HCT116 (cell line): Measurements from ENCODE around the gene PSMC3IP. TPM values are rescaled to one million over a fixed set of nuclear protein-coding genes. Genes with fewer than 3 reads are reported as not detected.

Experiments used
- ATAC-seq: fragments of 200-7000 bp; cut with Tn5 transposase; 2 replicates; pipeline ENCODE4 v1.9.1; 2020; ENCODE audit warnings: mild to moderate bottlenecking, moderate library complexity
- BruUV-seq: library from RNA; stranded (reverse); fragments of 400-500 nt; replicated peaks from 2 replicates; lab custom pipeline; 2021; lab: Mats Ljungman, UMichigan
- CTCF ChIA-PET: fragments of 300-600 bp; sonication (Branson Sonifier 250); formaldehyde crosslinking; loops from one replicate; lab custom pipeline; 2021; ENCODE audit warnings: antibody characterized with exemption; lab: Charles Lee
- POLR2A ChIA-PET: fragments of 300-600, 350-600 bp; sonication (Branson Sonifier 250); formaldehyde crosslinking; loops from one replicate; lab custom pipeline; 2021; ENCODE audit warnings: antibody characterized with exemption; lab: Charles Lee
- RAD21 ChIA-PET, 2 experiments: fragments of 300-600 bp; sonication (Branson Sonifier 250); formaldehyde crosslinking; loops; one replicate each; lab custom pipeline; 2023; ENCODE audit warnings: low total read pairs in 2 of 2; ENCODE audit not compliant: uncharacterized antibody in 2 of 2, unreplicated experiment in 2 of 2, low non-redundant PET in 1 of 2; lab: Charles Lee
- DNase-seq: peaks from one replicate; pipeline ENCODE4 v3.0.0-alpha.2; 2010; ENCODE audit warnings: low read depth, low spot score
- H2AFZ ChIP-seq: fragments of 200-600 bp; shearing (Covaris generic), sonication (generic); 2 replicates; pipeline ENCODE4 v1.6.1; 2017; ENCODE audit warnings: low read depth, mixed run types, mixed read lengths, antibody characterized with exemption, low read length; ENCODE audit not compliant: poor library complexity, severe bottlenecking
- H3K27ac ChIP-seq: 2 replicates; pipeline ENCODE4 v1.5.1; 2012; ENCODE audit warnings: low read depth, low read length
- H3K27me3 ChIP-seq: fragments of 200-600 bp; sonication (generic); 2 replicates; pipeline ENCODE4 v1.6.1; 2016; ENCODE audit warnings: mixed run types, low read length, mixed read lengths; ENCODE audit not compliant: insufficient read depth
- H3K36me3 ChIP-seq, 2 experiments: fragments of 200-500 bp in 1 of 2; fragments of 200-600 bp in 1 of 2; sonication (Bioruptor generic) in 1 of 2; sonication (generic) in 1 of 2; 2 replicates each; pipeline versions ENCODE4 v1.5.1 to v1.6.1; 2014 to 2016; ENCODE audit warnings: low read length in 2 of 2, inconsistent platforms in 1 of 2, mixed read lengths in 1 of 2, mixed run types in 1 of 2; ENCODE audit not compliant: insufficient read depth in 2 of 2, control insufficient read depth in 1 of 2
- H3K4me1 ChIP-seq, 2 experiments: fragments of 200-600 bp in 1 of 2; sonication (generic) in 1 of 2; 2 replicates each; pipeline versions ENCODE4 v1.5.1 to v1.6.1; 2012 to 2017; ENCODE audit warnings: low read length in 2 of 2, inconsistent platforms in 1 of 2, mild to moderate bottlenecking in 1 of 2, mixed read lengths in 1 of 2, mixed run types in 1 of 2, moderate library complexity in 1 of 2; ENCODE audit not compliant: insufficient read depth in 2 of 2, control insufficient read depth in 1 of 2
- H3K4me2 ChIP-seq: fragments of 200-600 bp; sonication (generic); 2 replicates; pipeline ENCODE4 v1.6.1; 2017; ENCODE audit warnings: mixed run types, low read length, mixed read lengths
- H3K4me3 ChIP-seq, 2 experiments: fragments of 200-600 bp in 1 of 2; sonication (generic) in 1 of 2; replicated peaks in 1 of 2; 2 replicates each; pipeline ENCODE4 v1.5.1; 2011 to 2016; ENCODE audit warnings: low read length in 2 of 2, control low read depth in 1 of 2, low read depth in 1 of 2, mild to moderate bottlenecking in 1 of 2, mixed read lengths in 1 of 2, mixed run types in 1 of 2
- H3K79me2 ChIP-seq: fragments of 200-600 bp; sonication (generic); 2 replicates; pipeline ENCODE4 v1.6.1; 2017; ENCODE audit warnings: mild to moderate bottlenecking, mixed run types, low read length, moderate library complexity, mixed read lengths; ENCODE audit not compliant: insufficient read depth
- H3K9ac ChIP-seq: fragments of 200-600 bp; sonication (generic); 2 replicates; pipeline ENCODE4 v1.6.1; 2016; ENCODE audit warnings: low read length, mixed read lengths
- H3K9me2 ChIP-seq: fragments of 200-600 bp; sonication (generic), shearing (Covaris generic); 2 replicates; pipeline ENCODE4 v1.6.1; 2017; ENCODE audit warnings: mixed run types, mild to moderate bottlenecking, moderate library complexity; ENCODE audit not compliant: insufficient read depth
- H3K9me3 ChIP-seq, 2 experiments: fragments of 200-500 bp in 1 of 2; fragments of 200-600 bp in 1 of 2; sonication (Bioruptor generic) in 1 of 2; sonication (generic) in 1 of 2; 2 replicates each; pipeline ENCODE4 v1.6.1; 2014 to 2017; ENCODE audit warnings: low read length in 2 of 2, mixed read lengths in 2 of 2, inconsistent platforms in 1 of 2, low read depth in 1 of 2, mild to moderate bottlenecking in 1 of 2, mixed run types in 1 of 2, moderate library complexity in 1 of 2; ENCODE audit not compliant: control insufficient read depth in 1 of 2, insufficient read depth in 1 of 2
- H4K20me1 ChIP-seq: fragments of 200-600 bp; sonication (generic), shearing (Covaris generic); 2 replicates; pipeline ENCODE4 v1.6.1; 2017; ENCODE audit warnings: mixed run types, mild to moderate bottlenecking, moderate library complexity; ENCODE audit not compliant: insufficient read depth
- CTCF ChIP-seq, 3 experiments: fragments of 200-600 bp in 1 of 3; sonication (generic) in 1 of 3; IDR thresholded peaks in 2 of 3; conservative IDR thresholded peaks in 1 of 3; 2 replicates each; pipeline ENCODE4 v1.5.1; 2012 to 2017; ENCODE audit warnings: low read depth in 2 of 3, low read length in 2 of 3, antibody characterized with exemption in 1 of 3, borderline replicate concordance in 1 of 3, control low read depth in 1 of 3, mild to moderate bottlenecking in 1 of 3, mixed read lengths in 1 of 3, mixed run types in 1 of 3, moderate library complexity in 1 of 3; ENCODE audit not compliant: insufficient read depth in 1 of 3
- EGR1 ChIP-seq: IDR thresholded peaks from 2 replicates; pipeline ENCODE4 v1.6.1; 2012; ENCODE audit warnings: low read depth
- ELF1 ChIP-seq: IDR thresholded peaks from 2 replicates; pipeline ENCODE4 v1.6.1; 2012; ENCODE audit warnings: low read depth, borderline replicate concordance
- EZH2 ChIP-seq: fragments of 200-600 bp; sonication (generic); IDR thresholded peaks from 2 replicates; pipeline ENCODE4 v1.6.1; 2017; ENCODE audit warnings: antibody characterized with exemption, mixed run types
- EZH2phosphoT487 ChIP-seq: fragments of 200-600 bp; IDR thresholded peaks from 2 replicates; pipeline ENCODE4 v1.6.1; 2018; ENCODE audit warnings: antibody characterized with exemption, borderline replicate concordance
- POLR2AphosphoS5 ChIP-seq: IDR thresholded peaks from 2 replicates; pipeline ENCODE4 v1.6.1; 2011; ENCODE audit warnings: mild to moderate bottlenecking, low read depth, low read length, moderate library complexity
- RAD21 ChIP-seq: IDR thresholded peaks from 2 replicates; pipeline ENCODE4 v1.6.1; 2012; ENCODE audit warnings: low read depth, mild to moderate bottlenecking
- SIN3A ChIP-seq: IDR thresholded peaks from 2 replicates; pipeline ENCODE4 v1.6.1; 2012; ENCODE audit warnings: low read depth
- SRF ChIP-seq: IDR thresholded peaks from 2 replicates; pipeline ENCODE4 v1.6.1; 2012; ENCODE audit warnings: low read depth
- ZBTB33 ChIP-seq: IDR thresholded peaks from 2 replicates; pipeline ENCODE4 v1.6.1; 2011; ENCODE audit warnings: mild to moderate bottlenecking, low read length, moderate library complexity; ENCODE audit not compliant: insufficient replicate concordance; ENCODE audit errors: extremely low read depth
- intact Hi-C: fragments of 100-400 bp; cut with micrococcal nuclease; formaldehyde crosslinking; loops from 2 replicates; pipeline ENCODE4 v1.10.0; 2022
- total RNA-seq: library from RNA; stranded (reverse); gene quantifications from one replicate; pipeline ENCODE4 v1.2.1, GENCODE V29; 2021; ENCODE audit not compliant: unreplicated experiment

Gene PSMC3IP
- total RNA-seq, 1 experiment from 2014 or later, result 24.3 TPM

GRCh38 chr17:42548070-42548837, 29.3 kb downstream of the PSMC3IP start:
- H3K79me2 ChIP-seq, result peaks cover under 1% of the 10 kb centered on the region; the same call in 1 of the 2 replicates
- peak overlapping the region; percentile 70 for H3K4me2 ChIP-seq
- no peak overlapping the region for H3K27ac ChIP-seq
- TF ChIP-seq SIN3A, result no peak
- no peak for TF ChIP-seq ZBTB33
- TF ChIP-seq POLR2AphosphoS5, result no peak
- no peak for TF ChIP-seq EZH2
- no peak; the same call in 1 of the 2 replicates for TF ChIP-seq RAD21
- TF ChIP-seq CTCF (IDR thresholded peaks at IDR 0.05 in 2 of 3, conservative IDR thresholded peaks at IDR 0.05 in 1 of 3; ENCODE audit: borderline replicate concordance in 1 of 3, insufficient read depth in 1 of 3, low read depth in 2 of 3, low read length in 2 of 3), result peak; percentile 39 to 54 (median 41); a peak in 5 of 6 replicates
- TF ChIP-seq SRF, result no peak
- TF ChIP-seq EZH2phosphoT487, result no peak
- TF ChIP-seq ELF1, result no peak
- TF ChIP-seq EGR1, result peak; percentile 93
- DNase-seq (no peak), ATAC-seq (peak; percentile 87)
- no peaks in the 10 kb centered on the region for H4K20me1 ChIP-seq
- peak overlapping the region; percentile 17 to 44 for H3K4me3 ChIP-seq
- CTCF ChIA-PET, result interaction anchor here (0.7 to 1.7 kb wide), 8 partner anchors 11 to 215 kb away, joined by 3 to 7 read pairs (median 3); partner anchors contain the start of gene NAGLU
- H3K9ac ChIP-seq, result peak overlapping the region; percentile 20; the same call in 1 of the 2 replicates
- no TSS peak for BruUV-seq
- RAD21 ChIA-PET, result no interaction called here
- H3K9me2 ChIP-seq, result no peaks in the 10 kb centered on the region
- intact Hi-C loops, result no loop called here
- no peaks in the 10 kb centered on the region for H3K9me3 ChIP-seq
- H3K4me1 ChIP-seq, result peaks cover 0 to 14% of the 10 kb centered on the region in 2 experiments; a peak in 2 of 4 replicates
- no peaks in the 10 kb centered on the region for H3K27me3 ChIP-seq
- POLR2A ChIA-PET, result interaction anchor here (0.6 kb wide), 1 partner anchor 578 kb away, joined by 3 read pairs; no protein-coding TSS in a partner anchor
- no peak overlapping the region for H2AFZ ChIP-seq
- H3K36me3 ChIP-seq, result no peaks in the 10 kb centered on the region
